SH-SY5Y (cell line): ENCODE measurements around the gene COX17.

Experiments used
- GATA2 ChIP-seq: IDR thresholded peaks from 2 replicates; pipeline ENCODE4 v1.6.1; 2011; ENCODE audit warnings: mild to moderate bottlenecking, low read depth, low read length
- GATA3 ChIP-seq: IDR thresholded peaks from 2 replicates; pipeline ENCODE4 v1.6.1; 2011; ENCODE audit warnings: low read depth, mild to moderate bottlenecking, low read length, moderate library complexity

DNA sequence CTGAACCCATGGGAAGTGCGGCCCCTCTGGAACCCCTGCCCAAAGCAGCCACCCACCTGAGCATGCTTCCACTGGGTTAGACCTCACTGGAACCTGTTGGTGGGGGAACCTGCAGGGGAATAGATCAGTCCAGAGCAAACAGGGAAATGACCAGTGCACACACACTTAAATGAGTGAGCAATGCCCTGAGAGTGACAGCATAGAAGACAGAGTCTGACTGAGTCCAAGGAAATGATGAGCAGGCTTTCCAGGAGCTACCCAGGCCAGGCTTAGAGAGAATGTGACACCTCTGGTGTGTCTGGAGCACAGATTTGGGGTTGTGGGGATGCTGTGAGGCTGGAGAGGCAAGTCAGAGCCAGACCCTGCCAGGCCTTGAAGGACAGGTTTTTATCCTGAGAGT, 51.0 kb downstream of the COX17 start:
- TF ChIP-seq GATA2 (no peak), GATA3 (no peak)
